RWPE2 (cell line): Measurements from ENCODE around the gene CNTN4.

Experiments used
- ATAC-seq: fragments of 200-7000 bp; cut with Tn5 transposase; 3 replicates; pipeline ENCODE4 v1.9.1; 2021; ENCODE audit warnings: low read depth
- DNase-seq: peaks from one replicate; pipeline ENCODE4 v3.0.0-alpha.2; 2020; ENCODE audit warnings: low spot score
- H3K27ac ChIP-seq: fragments of 450-650 bp; 2 replicates; pipeline ENCODE4 v1.5.1; 2017; ENCODE audit warnings: mild to moderate bottlenecking; ENCODE audit not compliant: poor library complexity, severe bottlenecking
- H3K27me3 ChIP-seq: fragments of 250-450 bp; sonication (Bioruptor Pico); 2 replicates; pipeline ENCODE4 v1.5.1; 2021; ENCODE audit warnings: mild to moderate bottlenecking, moderate library complexity; ENCODE audit not compliant: insufficient read depth, poor library complexity, severe bottlenecking
- H3K36me3 ChIP-seq: fragments of 250-450 bp; sonication (Bioruptor Pico); 2 replicates; pipeline ENCODE4 v1.5.1; 2020; ENCODE audit warnings: low read depth, mild to moderate bottlenecking, moderate library complexity
- H3K4me1 ChIP-seq: fragments of 250-450 bp; sonication (Bioruptor Pico); 2 replicates; pipeline ENCODE4 v1.5.1; 2021; ENCODE audit warnings: mild to moderate bottlenecking, moderate library complexity; ENCODE audit not compliant: insufficient read depth, poor library complexity, severe bottlenecking
- H3K4me3 ChIP-seq: fragments of 250-450 bp; sonication (Bioruptor Pico); 2 replicates; pipeline ENCODE4 v1.5.1; 2021; ENCODE audit warnings: mild to moderate bottlenecking, moderate library complexity; ENCODE audit not compliant: severe bottlenecking
- H3K9me3 ChIP-seq: fragments of 250-450 bp; sonication (Bioruptor Pico); 2 replicates; pipeline ENCODE4 v1.5.1; 2021; ENCODE audit warnings: mild to moderate bottlenecking, moderate library complexity; ENCODE audit not compliant: severe bottlenecking
- TF ChIP-seq, protein P1 (sequence below): fragments of 450-650 bp; IDR thresholded peaks from one replicate; pipeline ENCODE4 v1.5.1; 2017; ENCODE audit warnings: mild to moderate bottlenecking, moderate library complexity; ENCODE audit not compliant: poor library complexity, severe bottlenecking

CNTN4 gene

GRCh38 chr3:2477620-2478019, 379.0 kb downstream of the CNTN4 start:
- no peaks in the 10 kb centered on the region for H3K27me3 ChIP-seq
- no peak for ATAC-seq
- no peaks in the 10 kb centered on the region for H3K36me3 ChIP-seq

DNA sequence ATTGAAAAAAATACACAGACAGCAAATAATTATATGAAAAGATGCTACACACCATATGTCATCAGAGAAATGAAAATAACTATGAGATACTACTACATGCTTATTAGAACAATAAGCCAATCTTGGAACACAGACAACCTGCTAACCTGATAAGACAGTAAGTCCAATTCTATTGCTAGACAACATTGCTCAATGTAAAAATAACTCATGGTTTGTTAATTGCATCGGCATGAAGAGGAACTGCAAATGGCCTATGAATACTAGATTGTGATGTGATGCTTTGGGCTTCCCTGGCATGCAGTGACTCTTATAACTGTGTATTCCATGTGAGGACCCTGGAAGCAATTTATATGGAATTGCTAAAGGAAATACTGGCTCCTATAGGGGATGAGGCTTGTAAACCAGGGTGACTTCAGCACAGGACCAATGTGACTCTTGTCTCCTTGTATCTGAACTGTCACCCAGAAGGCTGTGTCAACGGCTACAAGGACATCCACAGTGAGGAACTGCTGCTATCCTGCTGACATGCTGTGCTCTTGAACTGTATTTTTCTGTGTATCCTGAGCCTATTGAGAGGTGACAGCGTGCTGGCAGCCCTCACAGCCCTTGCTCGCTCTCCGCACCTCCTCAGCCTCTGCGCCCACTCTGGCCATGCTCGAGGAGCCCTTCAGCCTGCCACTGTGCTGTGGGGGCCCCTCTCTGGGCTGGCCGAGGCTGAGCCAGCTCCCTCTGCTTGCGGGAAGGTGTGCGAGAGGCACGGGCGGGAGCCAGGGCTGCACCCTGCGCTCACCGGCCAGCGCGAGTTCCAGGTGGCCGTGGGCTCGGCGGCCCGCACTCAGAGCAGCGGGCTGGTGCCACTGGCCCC, 385.7 kb downstream of the CNTN4 start:
- TF ChIP-seq, protein P1, sequence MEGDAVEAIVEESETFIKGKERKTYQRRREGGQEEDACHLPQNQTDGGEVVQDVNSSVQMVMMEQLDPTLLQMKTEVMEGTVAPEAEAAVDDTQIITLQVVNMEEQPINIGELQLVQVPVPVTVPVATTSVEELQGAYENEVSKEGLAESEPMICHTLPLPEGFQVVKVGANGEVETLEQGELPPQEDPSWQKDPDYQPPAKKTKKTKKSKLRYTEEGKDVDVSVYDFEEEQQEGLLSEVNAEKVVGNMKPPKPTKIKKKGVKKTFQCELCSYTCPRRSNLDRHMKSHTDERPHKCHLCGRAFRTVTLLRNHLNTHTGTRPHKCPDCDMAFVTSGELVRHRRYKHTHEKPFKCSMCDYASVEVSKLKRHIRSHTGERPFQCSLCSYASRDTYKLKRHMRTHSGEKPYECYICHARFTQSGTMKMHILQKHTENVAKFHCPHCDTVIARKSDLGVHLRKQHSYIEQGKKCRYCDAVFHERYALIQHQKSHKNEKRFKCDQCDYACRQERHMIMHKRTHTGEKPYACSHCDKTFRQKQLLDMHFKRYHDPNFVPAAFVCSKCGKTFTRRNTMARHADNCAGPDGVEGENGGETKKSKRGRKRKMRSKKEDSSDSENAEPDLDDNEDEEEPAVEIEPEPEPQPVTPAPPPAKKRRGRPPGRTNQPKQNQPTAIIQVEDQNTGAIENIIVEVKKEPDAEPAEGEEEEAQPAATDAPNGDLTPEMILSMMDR, result no peak
- H3K27ac ChIP-seq, result no peak overlapping the region
- no peaks in the 10 kb centered on the region for H3K36me3 ChIP-seq
- H3K4me3 ChIP-seq, result no peak overlapping the region
- peaks cover 2% of the 10 kb centered on the region for H3K9me3 ChIP-seq
- no peak for ATAC-seq
- H3K27me3 ChIP-seq, result no peaks in the 10 kb centered on the region
- no peaks in the 10 kb centered on the region for H3K4me1 ChIP-seq
- DNase-seq, result no peak

More at GRCh38 chr3:2477620-2478019, 379.0 kb downstream of the CNTN4 start:
- DNase-seq, result no peak
- Histone ChIP-seq H3K9me3 (peaks cover 3% of the 10 kb centered on the region), H3K4me1 (no peaks in the 10 kb centered on the region), H3K4me3 (no peak overlapping the region), H3K27ac (no peak overlapping the region)
- TF ChIP-seq, protein P1, result no peak

- no peak for ATAC-seq
- H3K9me3 ChIP-seq, result peaks cover 2% of the 10 kb centered on the region
- H3K27me3 ChIP-seq, result no peaks in the 10 kb centered on the region
- DNase-seq, result no peak
- TF ChIP-seq, protein P1, result no peak
- H3K4me1 ChIP-seq, result no peaks in the 10 kb centered on the region
- H3K36me3 ChIP-seq, result no peaks in the 10 kb centered on the region
- H3K27ac ChIP-seq, result no peak overlapping the region
- no peak overlapping the region for H3K4me3 ChIP-seq
Observed at GRCh38 chr3:2485027-2485375, 386.3 kb downstream of the CNTN4 start.

- Histone ChIP-seq H3K36me3 (no peaks in the 10 kb centered on the region), H3K27ac (no peak overlapping the region), H3K9me3 (peaks cover 2% of the 10 kb centered on the region), H3K4me1 (no peaks in the 10 kb centered on the region), H3K27me3 (no peaks in the 10 kb centered on the region), H3K4me3 (no peak overlapping the region)
- ATAC-seq (no peak), DNase-seq (no peak)
- TF ChIP-seq, protein P1, result no peak
Observed at GRCh38 chr3:2495746-2496145, 397.1 kb downstream of the CNTN4 start.

- Histone ChIP-seq H3K27me3 (no peaks in the 10 kb centered on the region), H3K9me3 (peaks cover 3% of the 10 kb centered on the region), H3K27ac (no peak overlapping the region), H3K4me1 (no peaks in the 10 kb centered on the region), H3K36me3 (no peaks in the 10 kb centered on the region), H3K4me3 (no peak overlapping the region)
- no peak for DNase-seq
- TF ChIP-seq, protein P1, result no peak
- no peak for ATAC-seq
Observed at GRCh38 chr3:2504912-2505311, 406.2 kb downstream of the CNTN4 start.
